ENCODE measurements around the gene USP53.

DNA sequence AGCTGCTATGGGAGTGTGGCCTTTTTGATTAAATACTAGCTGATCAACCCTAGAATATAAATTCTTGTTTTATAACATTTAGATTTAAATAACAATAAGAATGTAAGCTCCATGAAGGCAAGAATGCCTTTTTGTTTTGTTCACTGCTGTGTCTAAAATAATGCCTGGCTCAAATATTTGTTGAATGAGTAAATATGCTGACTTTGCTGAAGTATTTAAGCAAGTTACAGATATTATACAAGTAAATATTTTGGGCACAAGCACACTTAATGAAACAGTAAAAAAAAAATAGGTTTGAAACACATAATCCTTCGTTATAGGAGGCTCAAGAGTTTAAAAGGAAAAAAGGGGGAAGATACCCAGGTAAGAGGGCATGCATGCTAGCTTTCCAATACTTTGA lies 85.3 kb downstream of the USP53 start:
- TF ChIP-seq, protein P1, sequence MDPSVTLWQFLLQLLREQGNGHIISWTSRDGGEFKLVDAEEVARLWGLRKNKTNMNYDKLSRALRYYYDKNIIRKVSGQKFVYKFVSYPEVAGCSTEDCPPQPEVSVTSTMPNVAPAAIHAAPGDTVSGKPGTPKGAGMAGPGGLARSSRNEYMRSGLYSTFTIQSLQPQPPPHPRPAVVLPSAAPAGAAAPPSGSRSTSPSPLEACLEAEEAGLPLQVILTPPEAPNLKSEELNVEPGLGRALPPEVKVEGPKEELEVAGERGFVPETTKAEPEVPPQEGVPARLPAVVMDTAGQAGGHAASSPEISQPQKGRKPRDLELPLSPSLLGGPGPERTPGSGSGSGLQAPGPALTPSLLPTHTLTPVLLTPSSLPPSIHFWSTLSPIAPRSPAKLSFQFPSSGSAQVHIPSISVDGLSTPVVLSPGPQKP (CRISPR knock-in tag; IDR thresholded peaks at IDR 0.05), result no peak
- no peak for TF ChIP-seq TAF15 (IDR thresholded peaks at IDR 0.05; ENCODE audit: low read depth, low read length)
- TF ChIP-seq, protein P2, sequence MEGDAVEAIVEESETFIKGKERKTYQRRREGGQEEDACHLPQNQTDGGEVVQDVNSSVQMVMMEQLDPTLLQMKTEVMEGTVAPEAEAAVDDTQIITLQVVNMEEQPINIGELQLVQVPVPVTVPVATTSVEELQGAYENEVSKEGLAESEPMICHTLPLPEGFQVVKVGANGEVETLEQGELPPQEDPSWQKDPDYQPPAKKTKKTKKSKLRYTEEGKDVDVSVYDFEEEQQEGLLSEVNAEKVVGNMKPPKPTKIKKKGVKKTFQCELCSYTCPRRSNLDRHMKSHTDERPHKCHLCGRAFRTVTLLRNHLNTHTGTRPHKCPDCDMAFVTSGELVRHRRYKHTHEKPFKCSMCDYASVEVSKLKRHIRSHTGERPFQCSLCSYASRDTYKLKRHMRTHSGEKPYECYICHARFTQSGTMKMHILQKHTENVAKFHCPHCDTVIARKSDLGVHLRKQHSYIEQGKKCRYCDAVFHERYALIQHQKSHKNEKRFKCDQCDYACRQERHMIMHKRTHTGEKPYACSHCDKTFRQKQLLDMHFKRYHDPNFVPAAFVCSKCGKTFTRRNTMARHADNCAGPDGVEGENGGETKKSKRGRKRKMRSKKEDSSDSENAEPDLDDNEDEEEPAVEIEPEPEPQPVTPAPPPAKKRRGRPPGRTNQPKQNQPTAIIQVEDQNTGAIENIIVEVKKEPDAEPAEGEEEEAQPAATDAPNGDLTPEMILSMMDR (IDR thresholded peaks at IDR 0.05 in 2 of 3, conservative IDR thresholded peaks at IDR 0.05 in 1 of 3; ENCODE audit: insufficient read depth in 2 of 3, low read depth in 1 of 3, low read length in 3 of 3), result no peak
- no peak for TF ChIP-seq CHCHD3 (CRISPR knock-in tag; IDR thresholded peaks at IDR 0.05)
- TF ChIP-seq BCL6 (CRISPR knock-in tag; IDR thresholded peaks at IDR 0.05), result no peak
- TF ChIP-seq FOXK1 (CRISPR knock-in tag; IDR thresholded peaks at IDR 0.05; ENCODE audit: borderline replicate concordance), result no peak
- TF ChIP-seq MTF1 (CRISPR knock-in tag; IDR thresholded peaks at IDR 0.05; ENCODE audit: borderline replicate concordance), result no peak
- TF ChIP-seq ZNF124 (CRISPR knock-in tag; IDR thresholded peaks at IDR 0.05), result no peak
- TF ChIP-seq EP300 (IDR thresholded peaks at IDR 0.05; ENCODE audit: low read length), result no peak
- no peak for TF ChIP-seq SP1 (CRISPR knock-in tag; IDR thresholded peaks at IDR 0.05)
- TF ChIP-seq, protein P3, sequence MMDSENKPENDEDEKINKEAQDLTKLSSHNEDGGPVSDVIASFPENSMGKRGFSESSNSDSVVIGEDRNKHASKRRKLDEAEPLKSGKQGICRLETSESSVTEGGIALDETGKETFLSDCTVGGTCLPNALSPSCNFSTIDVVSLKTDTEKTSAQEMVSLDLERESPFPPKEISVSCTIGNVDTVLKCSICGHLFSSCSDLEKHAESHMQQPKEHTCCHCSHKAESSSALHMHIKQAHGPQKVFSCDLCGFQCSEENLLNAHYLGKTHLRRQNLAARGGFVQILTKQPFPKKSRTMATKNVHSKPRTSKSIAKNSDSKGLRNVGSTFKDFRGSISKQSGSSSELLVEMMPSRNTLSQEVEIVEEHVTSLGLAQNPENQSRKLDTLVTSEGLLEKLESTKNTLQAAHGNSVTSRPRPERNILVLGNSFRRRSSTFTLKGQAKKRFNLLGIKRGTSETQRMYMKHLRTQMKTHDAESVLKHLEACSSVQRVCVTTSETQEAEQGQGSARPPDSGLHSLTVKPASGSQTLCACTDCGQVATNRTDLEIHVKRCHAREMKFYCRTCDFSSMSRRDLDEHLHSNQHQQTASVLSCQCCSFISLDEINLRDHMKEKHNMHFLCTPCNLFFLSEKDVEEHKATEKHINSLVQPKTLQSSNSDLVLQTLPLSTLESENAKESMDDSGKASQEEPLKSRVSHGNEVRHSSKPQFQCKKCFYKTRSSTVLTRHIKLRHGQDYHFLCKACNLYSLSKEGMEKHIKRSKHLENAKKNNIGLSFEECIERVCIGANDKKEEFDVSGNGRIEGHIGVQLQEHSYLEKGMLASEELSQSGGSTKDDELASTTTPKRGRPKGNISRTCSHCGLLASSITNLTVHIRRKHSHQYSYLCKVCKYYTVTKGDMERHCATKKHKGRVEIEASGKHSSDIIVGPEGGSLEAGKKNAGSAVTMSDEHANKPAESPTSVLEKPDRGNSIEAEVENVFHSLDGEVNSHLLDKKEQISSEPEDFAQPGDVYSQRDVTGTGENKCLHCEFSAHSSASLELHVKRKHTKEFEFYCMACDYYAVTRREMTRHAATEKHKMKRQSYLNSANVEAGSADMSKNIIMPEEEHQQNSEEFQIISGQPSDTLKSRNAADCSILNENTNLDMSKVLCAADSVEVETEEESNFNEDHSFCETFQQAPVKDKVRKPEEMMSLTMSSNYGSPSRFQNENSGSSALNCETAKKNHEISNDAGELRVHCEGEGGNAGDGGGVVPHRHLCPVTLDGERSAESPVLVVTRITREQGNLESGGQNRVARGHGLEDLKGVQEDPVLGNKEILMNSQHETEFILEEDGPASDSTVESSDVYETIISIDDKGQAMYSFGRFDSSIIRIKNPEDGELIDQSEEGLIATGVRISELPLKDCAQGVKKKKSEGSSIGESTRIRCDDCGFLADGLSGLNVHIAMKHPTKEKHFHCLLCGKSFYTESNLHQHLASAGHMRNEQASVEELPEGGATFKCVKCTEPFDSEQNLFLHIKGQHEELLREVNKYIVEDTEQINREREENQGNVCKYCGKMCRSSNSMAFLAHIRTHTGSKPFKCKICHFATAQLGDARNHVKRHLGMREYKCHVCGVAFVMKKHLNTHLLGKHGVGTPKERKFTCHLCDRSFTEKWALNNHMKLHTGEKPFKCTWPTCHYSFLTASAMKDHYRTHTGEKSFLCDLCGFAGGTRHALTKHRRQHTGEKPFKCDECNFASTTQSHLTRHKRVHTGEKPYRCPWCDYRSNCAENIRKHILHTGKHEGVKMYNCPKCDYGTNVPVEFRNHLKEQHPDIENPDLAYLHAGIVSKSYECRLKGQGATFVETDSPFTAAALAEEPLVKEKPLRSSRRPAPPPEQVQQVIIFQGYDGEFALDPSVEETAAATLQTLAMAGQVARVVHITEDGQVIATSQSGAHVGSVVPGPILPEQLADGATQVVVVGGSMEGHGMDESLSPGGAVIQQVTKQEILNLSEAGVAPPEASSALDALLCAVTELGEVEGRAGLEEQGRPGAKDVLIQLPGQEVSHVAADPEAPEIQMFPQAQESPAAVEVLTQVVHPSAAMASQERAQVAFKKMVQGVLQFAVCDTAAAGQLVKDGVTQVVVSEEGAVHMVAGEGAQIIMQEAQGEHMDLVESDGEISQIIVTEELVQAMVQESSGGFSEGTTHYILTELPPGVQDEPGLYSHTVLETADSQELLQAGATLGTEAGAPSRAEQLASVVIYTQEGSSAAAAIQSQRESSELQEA (IDR thresholded peaks at IDR 0.05; ENCODE audit: low read depth), result no peak
- TF ChIP-seq CBFB (CRISPR knock-in tag; IDR thresholded peaks at IDR 0.05), result no peak
- TF ChIP-seq ZNF184 (CRISPR knock-in tag; IDR thresholded peaks at IDR 0.05), result no peak
- TF ChIP-seq, protein P4, sequence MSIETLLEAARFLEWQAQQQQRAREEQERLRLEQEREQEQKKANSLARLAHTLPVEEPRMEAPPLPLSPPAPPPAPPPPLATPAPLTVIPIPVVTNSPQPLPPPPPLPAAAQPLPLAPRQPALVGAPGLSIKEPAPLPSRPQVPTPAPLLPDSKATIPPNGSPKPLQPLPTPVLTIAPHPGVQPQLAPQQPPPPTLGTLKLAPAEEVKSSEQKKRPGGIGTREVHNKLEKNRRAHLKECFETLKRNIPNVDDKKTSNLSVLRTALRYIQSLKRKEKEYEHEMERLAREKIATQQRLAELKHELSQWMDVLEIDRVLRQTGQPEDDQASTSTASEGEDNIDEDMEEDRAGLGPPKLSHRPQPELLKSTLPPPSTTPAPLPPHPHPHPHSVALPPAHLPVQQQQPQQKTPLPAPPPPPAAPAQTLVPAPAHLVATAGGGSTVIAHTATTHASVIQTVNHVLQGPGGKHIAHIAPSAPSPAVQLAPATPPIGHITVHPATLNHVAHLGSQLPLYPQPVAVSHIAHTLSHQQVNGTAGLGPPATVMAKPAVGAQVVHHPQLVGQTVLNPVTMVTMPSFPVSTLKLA (conservative IDR thresholded peaks at IDR 0.05), result no peak
